Prostate gland (tissue), 2 donors: ENCODE results near the gene SBF2.

ENCODE experiments used
- CTCF ChIP-seq, 4 experiments: fragments of 200-600 bp in 2 of 4; fragments of 450-650 bp in 2 of 4; sonication (generic) in 2 of 4; IDR thresholded peaks; 1 replicate in 3 of 4; 2 replicates in 1 of 4; pipeline ENCODE4 v1.5.1; 2016 to 2019; ENCODE audit warnings: antibody characterized with exemption in 4 of 4, mild to moderate bottlenecking in 2 of 4, moderate library complexity in 2 of 4
- POLR2AphosphoS5 ChIP-seq: sonication (generic); formaldehyde crosslinking; IDR thresholded peaks from one replicate; pipeline ENCODE4 v1.6.1; 2017; ENCODE audit warnings: antibody characterized with exemption

GRCh38 chr11:9839550-9839949 is 454.5 kb downstream of the SBF2 start:
- no peak for TF ChIP-seq POLR2AphosphoS5
- no peak for TF ChIP-seq CTCF (IDR thresholded peaks at IDR 0.05)
